Hepatic stellate cell (primary cell): ENCODE measurements around the gene HOXB1.
A peak's percentile ranks its signal among the peaks of the same experiment; 100 is the strongest.

Source experiments
- DNase-seq: peaks from one replicate; pipeline ENCODE4 v3.0.0; 2011; ENCODE audit warnings: low spot score

The HOXB1 gene

DNA sequence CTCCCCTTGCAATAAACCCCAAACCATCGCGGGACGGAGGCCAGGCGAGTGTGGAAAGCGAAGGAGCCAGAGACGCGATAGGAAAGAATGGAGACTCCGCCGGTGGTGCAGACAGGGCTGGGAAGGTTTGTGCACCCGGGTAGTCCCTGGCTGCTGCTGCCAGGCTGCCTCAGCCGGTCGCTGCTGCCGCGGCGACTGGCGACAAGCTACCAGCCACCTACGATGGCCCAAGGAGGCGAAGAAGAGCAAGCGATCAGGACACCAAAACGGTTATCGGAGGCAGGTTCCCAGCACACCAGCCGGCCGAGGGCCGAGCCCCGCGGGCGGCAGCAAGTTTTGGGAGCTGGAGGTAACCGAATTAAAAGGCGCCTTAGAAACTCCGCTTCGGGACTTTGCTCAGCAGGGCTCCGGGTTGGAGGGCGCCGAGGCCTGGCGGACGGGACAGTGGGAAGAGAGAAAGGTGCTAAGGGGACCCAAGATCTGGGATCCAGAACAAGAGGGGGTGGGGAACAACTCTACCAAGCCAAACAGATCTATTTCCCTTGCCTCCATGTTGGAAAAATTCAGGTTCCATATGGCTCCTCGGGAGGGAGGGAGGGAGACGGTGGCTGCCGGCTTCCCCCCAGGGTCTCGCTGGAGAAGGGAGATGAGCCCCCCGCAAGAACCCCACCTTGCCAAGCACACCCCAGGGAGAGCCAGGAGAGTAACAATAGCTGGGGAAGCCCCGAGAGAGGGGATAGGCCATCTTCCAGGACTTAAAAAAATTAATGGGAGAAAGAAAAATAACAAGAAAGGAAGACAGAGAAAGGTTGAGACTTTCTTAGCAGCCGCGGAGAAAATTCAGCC is 23.8 kb upstream of the HOXB1 start:
- DNase-seq, result peak; percentile 42

DNA sequence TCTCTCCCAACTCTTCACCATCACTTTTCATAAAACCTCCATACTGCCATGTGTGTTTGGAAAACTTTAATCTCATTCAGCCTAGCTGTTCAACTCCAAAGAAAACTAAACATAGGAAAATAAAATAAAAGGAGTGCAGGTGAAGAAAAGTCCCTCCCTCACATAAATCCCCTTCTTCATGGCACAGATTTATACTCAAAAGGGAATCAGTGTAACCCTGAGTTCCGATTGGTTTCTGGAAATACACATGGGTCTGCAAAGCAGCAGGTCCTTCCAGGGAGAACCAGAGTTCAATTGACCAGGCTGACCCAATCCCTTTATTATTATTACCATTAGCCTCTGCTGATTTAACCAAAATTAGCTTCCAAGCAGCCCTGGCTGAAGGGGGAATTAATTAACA is 23.0 kb upstream of the HOXB1 start:
- DNase-seq, result no peak

DNA sequence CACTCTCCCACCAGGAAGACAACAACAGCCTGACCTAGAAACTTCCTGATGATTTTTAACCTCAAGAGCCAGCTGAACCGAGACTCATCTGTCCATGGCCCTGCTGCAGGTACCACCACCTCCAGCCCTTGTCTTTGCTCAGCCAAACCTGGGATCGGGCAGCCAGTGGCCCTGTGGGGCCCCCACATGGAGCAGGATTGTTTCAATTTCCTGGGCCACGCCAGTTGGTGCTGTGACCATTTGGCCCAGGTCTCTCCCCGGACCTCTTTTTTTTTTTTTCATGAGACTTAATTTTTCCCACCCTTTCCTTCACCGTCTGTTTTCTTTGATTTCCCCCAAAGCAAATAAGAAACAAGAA is 22.4 kb upstream of the HOXB1 start:
- DNase-seq, result no peak

DNA sequence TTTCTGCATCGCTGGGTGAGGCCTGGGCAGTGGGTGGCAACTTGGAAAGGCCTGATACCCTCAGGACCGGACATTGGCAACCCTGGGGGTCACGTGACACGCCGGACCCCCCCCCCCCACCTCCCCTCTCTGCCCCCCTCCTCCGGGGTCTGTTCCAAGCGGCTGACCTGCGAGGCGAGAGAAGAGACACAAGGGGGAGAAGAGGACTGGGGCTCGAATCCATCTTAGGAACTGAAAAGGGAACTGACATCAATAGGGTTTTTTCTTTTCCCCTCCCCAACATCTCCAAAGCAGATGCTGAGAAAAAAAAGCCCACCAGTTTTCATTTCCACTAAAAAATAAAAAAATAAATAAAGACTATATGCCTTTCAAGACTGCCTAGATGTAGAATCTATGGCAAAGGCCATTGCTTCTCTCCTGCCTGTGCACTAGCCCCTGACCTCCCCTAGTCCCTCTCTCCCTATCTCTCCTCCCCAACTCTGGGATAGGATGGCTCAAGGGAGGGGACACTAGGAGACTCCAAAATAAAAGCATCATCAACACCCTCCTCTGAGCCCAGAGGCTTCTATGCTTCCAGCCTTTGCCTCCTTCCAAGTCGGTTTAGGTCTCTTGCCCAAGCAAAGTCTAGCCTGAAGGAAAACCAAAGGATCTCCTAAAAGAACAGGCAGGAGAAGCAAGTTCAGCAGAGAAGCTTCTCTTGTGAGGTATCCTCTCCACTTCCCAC is 21.8 kb upstream of the HOXB1 start:
- DNase-seq, result peak; percentile 44

DNA sequence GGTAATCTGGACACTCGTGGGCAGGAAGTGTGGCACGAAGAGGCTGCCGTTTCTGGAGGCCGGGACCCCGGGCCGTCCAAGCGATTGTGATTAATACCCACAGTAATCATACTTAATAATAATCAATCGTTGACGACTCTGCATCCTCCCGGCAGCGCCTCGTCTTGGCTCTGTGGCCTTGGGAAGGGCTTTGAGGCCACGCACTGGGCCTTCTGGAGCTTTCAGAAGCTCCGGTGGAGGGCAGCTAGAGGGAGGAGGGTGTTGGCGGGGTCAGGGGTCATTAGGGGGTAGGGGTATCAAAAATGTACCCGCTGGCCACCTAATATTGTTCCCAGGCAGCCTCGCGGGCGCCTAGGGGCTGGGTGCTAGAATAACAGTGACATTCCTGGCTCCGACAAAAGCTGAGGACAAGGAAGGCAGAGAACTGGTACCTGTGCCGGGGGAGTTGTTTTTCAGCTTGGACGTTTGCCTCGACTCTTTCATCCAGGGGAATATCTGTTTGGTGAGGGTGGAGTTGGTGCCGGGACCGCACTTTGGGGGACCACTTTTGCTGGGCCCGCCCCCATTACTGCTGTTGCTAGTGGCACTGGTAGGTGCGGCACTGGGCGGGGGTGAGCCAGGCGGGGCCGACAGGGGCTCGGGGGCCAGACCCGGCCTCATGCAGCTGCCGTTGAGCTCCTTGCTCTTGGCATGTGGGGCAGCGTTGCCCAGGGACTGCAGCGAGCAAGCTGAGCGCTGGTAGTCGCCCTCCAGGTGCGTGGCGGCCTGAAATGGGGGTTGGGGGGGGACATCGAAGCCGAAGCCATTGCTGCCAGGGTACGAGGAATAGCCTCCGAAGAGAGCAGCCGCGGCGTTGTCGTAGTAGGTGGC is 21.0 kb upstream of the HOXB1 start:
- no peak for DNase-seq

DNA sequence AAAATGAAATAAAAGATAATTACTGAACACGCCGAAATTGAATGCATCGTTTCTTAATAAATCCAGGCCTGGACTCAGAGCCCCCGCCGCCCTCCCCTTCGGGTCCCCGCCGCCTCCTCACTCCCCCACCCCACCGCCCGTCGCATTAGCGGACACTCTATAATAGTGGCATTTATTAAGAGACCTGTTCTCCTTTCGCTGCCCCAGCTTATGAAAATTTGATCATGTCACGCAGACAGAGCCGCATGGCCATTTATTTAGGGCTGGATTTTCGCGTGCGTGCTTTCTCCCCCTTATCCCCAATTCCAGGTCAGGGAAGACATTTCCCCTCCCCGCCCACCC is 20.4 kb upstream of the HOXB1 start:
- peak; percentile 50 for DNase-seq

DNA sequence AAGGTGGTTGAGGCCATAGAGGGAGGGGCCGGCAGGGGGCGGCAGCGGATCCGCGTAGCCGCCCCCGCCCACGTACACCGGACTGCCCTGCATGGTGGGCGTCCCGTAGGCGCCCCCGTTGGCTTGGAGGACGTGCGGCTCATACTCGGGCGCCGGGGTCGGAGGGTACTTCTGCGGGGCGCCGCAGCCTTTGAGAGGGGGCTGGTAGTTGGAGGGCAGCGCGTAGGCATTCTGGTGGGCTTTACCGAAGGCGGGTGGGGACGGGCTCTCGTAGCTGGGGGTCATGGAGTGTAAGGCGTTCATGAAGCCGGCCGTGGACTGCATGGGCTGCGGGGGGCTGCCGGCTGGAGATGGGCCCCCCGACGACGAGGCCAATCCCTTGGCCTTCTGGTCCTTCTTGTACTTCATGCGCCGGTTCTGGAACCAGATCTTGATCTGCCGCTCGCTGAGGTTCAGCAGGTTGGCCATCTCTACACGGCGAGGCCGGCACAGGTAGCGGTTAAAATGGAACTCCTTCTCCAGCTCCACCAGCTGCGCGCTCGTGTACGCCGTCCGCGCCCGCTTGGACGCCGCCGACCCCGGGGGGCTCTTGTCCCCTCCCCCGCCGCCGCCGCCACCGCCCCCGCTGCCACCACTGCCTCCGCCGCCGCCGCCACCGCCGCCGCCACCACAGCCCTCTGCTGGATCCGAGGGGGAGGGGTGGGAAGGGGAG is 19.8 kb upstream of the HOXB1 start:
- peak; percentile 42 for DNase-seq

DNA sequence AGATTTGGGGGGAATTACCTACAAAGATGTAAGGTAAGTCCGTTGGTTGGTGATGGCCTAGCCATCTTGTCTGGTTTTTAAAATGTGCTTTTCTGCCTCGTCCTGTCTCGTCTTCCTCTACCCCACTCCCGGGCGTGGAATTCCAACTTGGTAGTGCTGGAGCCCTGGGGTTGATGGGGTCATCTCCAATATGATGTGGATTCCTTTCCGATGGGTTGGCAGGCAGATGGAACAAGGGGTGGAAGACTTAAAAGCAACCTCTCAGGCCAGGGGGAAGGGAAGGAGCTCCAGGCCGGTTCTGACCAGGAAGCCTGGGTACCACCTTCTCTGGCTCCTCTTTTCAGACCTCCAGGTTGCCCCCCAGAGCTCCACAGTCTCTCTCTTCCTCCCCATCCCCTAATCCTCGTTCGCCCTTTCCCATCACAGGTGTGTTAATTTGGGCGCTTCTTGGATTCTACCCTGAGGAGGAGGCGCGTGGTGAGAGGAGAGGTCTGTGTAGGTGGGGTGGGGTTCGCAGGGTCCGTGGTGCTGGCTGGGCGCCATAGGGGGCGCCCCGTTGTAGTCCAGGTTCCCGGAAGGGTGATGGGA is 19.2 kb upstream of the HOXB1 start:
- DNase-seq, result peak; percentile 73

DNA sequence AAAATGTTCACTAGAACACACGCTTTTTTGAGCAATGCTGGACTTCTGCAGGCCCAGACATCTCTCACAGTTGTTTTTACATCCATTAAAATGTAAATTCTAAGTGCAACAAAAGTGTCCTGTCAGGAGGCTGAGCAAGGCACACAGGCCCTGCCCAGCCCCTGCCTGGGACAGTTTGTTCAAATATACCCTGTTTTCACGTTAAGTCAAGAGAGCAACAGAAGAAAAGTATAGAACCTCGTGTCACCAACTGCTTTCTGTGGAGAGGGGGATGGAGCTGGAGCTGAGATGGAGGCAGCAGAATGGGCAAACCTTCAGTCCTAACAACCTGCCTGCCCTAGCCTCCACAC is 18.4 kb upstream of the HOXB1 start:
- no peak for DNase-seq

DNA sequence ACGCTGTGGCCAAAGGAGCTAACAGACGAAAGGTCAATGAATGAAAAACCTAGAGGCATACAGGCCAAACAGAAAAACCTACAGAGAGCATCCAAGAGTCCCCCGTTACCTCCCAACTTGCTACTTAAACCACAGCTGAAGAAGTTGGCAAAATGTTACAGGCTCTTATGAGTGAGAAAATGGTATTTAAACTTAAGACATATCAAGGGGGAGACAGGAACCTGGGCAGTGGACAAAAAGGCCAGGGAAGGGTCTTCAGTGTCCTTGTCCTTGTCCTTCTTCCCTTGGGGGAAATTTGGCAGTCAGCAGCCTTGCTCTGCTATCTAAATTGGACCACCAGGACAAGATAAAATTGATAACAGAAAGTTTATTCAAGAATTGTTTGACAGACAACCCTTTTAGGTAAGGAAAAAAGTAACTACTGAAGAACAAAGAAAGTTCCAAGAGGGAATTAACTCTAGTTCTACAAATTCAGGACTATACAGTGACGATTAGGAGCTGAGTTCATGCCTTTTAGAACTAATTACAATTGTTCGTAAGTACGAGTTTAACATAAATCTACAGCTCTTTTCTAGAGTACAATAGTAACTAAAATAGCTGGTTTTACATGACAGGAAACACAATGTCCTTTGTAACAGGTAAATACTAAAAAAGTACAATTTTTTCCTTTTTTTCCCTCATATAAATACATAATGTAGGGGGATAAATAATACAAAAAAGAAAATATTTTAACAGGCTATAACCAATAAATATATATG is 17.9 kb upstream of the HOXB1 start:
- DNase-seq, result no peak

DNA sequence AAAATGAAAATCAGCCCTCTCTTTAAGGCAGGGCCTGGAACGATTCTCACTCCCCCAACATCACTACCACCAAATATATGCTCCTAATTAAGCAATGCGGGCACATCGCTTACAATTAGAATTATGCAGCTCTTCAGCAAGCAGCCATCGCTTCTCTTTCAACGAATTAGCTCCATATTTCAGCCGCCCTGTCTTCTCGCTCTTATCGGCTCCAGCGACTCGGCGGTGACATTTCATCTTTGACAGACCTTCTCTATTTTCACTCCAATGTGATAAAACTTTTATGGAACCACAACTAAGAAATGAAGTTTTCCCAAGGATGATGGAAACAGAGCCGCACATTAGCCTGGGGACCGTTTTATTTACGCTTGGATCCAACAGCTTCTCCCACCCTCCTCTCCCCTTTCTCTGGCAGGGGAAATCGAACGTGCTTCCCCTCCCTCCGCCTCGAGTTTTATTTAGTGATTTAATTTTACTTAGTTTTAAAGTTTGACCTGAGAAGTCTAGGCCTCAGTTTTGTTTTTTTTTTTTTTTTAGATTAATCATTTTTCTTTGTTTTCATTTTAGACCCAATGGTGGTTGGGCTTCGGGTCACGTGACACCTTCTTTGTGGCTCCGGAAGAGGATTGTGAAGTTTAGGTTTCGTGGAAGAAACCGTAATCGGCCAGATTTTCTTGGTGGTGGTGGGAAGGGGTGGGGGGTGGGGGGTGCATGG is 17.2 kb upstream of the HOXB1 start:
- peak; percentile 73 for DNase-seq

DNA sequence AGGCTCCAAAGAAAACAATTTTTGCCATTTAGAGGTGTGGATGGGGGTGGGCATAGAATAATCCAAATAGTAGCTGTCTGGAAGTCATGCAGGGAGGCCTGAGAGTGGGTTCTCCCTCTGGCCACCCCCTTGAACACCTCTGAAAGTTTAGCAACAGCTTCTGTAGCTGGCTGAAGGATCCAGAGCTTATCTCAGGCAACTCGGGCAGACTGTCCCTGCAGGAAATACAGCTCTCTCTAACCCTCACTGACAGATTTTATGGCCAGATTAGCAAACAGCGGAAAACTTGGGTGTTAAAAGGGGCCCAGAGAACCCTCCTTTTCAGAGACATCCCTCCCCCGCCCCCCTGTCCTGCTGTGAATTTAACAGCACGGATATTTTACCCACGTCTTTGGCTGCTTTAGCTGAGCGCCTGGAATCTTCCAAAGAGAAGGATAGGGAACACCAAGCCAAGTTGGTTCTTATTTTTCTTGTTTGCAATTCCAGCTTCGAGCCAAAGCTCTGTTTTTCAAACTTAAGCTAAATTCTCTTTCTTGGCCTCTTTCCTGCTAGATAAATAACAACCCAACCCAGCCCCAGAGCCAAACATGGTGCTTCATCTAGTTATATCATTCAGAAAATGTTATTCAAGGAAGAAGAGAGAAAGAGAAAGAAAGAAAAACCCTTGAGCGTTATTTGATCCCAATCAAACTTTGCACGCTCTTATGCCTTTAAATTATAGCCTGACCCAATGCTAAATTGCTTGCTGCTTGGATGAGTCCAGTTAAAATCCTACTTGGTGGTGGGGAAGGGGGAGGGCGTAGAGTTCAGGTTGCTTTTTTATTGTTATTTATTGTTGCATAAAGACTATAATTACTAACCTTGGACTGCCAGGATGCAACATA is 16.4 kb upstream of the HOXB1 start:
- DNase-seq, result no peak

DNA sequence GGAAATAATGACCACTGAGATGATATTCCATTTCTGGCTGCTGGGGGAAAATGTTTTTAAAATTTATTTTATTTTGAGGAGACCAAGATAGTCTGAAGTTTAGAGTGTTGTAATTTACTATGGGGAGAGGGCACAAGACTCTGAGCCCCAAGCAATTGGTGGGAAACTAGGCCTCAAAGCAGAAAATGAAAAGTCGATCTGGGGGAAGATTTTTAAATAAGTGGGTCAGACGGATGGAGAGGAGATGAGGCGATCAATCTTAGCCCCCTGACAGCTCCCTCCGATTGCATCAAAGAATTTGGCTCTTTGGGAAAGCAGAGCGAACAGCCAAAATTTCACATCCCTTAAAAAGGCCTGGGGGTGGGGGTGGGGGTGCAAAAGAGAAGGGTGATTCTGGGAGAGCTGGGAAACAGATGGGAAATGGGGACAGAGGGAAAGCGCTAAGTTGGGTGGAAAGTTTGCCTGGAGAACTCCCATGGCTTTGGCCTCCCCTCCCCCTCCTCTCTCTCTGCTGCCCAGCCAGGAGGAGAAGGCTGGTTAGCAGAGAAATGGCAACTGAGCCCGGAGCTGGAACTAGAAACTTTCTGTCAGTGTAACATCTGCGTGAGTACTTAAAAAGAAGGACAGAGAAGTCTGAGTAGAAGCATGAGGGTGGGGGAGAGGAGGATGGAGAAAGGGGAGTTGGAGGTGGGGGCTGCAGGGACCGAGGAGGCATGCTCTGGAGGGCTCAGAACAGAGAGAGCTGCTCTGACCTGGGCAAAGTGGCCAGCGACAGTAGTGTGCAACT is 15.5 kb upstream of the HOXB1 start:
- peak; percentile 46 for DNase-seq

DNA sequence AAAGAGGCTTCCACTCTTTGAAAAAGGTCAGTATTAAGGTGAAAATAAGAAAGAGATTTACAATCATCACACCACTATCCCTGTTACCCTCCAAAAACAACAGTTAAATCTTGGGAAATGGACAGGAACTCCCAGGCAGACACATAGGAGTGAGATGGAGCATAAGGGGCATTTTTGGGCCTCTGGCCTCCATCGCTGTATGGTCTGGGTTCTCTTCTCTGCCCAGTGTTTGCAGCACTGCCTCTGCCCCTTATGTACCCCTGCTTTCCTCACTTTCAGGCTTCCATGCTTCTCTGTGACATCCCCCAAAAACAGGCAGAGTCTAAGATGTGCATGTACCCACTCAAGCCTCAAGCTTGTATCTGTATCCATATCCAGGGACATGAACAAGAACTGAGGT is 14.7 kb upstream of the HOXB1 start:
- no peak for DNase-seq

DNA sequence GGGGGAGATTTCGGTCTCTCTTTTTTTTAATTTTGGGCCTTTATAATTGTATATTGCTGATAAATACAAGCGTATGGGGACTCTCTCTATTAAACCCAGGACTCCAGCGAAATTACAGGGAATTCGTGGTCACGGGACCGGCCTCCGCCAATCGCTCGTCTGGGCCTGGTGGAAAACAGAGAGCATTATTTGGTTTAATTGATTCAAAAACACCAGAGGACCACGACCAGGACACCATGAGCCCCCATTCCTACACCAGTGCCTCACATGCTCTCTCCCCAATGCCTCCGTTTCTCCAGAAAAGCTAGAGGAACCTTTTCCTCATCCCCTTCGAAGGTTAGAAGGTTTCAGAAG is 14.2 kb upstream of the HOXB1 start, which contains the start of gene HOXB2:
TSS of gene HOXB2 (minus strand) at position 88 of the 354 bp plus-strand sequence. CDS start 198 bp downstream, outside the sequence.
- DNase-seq, result peak; percentile 78

DNA sequence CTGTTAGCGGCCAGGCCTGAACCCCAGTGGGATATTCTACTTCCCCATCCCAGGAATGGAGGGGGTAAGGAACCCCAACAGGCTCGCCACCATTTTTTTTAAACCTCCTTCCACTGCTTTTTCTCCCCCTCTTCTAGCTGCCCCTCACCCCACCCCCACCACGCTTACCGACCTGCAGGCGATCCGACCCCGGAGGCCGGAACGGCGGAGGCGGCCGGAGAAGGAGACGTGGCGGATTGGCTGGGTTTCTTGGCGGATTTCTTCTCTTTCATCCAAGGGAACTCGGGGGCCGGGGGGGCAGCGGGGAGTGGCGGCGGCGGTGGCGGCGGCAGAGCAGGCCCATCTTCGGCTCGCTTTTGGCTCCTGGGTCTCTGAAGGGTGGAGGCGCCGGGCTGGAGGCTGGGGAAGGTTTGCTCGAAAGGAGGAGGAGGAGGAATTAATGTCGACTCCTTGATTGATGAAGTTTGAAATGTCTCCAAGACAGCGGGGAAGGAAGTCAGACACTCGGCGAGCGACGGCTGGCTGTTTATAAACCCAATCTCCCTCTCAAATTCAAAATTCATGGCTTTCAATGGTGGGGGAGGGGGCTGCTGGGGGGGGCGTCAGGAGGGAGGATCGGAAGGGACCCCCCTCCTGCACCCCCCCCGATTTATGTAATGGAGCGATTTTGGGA is 13.7 kb upstream of the HOXB1 start:
- peak; percentile 75 for DNase-seq

DNA sequence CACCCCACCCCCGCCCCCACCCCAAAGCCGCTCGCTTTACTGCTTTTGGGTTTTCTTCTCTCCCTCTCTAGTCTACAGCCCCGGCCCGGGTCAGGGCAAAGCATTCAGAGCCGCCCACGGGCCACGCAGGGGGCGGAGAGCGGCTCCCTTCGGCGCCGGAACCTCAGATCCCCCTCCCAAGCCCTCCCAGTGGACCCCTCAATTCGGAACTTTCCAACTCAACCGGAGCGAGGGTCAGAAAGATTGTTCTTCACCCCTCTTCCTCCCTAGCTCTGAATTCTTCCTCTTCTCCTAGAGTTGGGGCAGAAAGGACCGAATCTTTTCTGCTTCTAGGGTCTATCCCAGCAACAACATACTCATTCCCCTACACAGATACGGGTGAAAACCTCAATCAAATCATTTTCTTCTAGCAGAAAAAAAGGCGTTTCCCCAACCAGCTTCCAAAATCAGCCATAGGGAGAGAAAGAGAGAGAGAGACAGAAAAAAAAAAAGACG is 13.1 kb upstream of the HOXB1 start:
- no peak for DNase-seq
